ENCODE results near the gene CPPED1. TPM values are rescaled to one million over a fixed set of nuclear protein-coding genes. Genes with fewer than 3 reads are reported as not detected.
A peak's percentile ranks its signal among the peaks of the same experiment; 100 is the strongest.
"Not testable (repeated sequence)": the region's sequence is repeated elsewhere in the genome, so short reads cannot be mapped to it uniquely, and the experiment has no call there.

Gene CPPED1
- total and polyA plus RNA-seq, 2 donors from 2014 or later, result 29.7 to 41.1 TPM

GRCh38 chr16:12819126-12820117 is 15.7 kb upstream of the CPPED1 start:
- H3K4me3 ChIP-seq (ENCODE audit: low read length in 3 of 3), result no peak overlapping the region
- H3K9ac ChIP-seq (ENCODE audit: low read length in 3 of 3), result no peak overlapping the region
- no peaks in the 10 kb centered on the region for H3K9me3 ChIP-seq (ENCODE audit: control insufficient read depth in 2 of 3, insufficient read depth in 1 of 3, low read length in 3 of 3)
- no peaks in the 10 kb centered on the region for H3K27me3 ChIP-seq (ENCODE audit: control insufficient read depth, insufficient read depth, low read length)
- H3K36me3 ChIP-seq (ENCODE audit: control insufficient read depth in 2 of 3, insufficient read depth in 3 of 3, low read length in 3 of 3), result no peaks in the 10 kb centered on the region
- peak; percentile 83 for TF ChIP-seq CTCF (IDR thresholded peaks at IDR 0.05; ENCODE audit: borderline replicate concordance, extremely low read depth, insufficient read depth)
- H3K27ac ChIP-seq (ENCODE audit: low read depth in 2 of 2, low read length in 2 of 2), result no peak overlapping the region
- no peaks in the 10 kb centered on the region for H3K4me1 ChIP-seq (ENCODE audit: control insufficient read depth in 2 of 3, insufficient read depth in 2 of 3, low read depth in 1 of 3, low read length in 3 of 3)
- FAIRE-seq (no peak), DNase-seq (peak; percentile 57 to 83 (median 68))
- intact Hi-C loops (cut with DNase I), result no loop called here

- no peaks in the 10 kb centered on the region for H3K9me3 ChIP-seq (ENCODE audit: control insufficient read depth in 2 of 3, insufficient read depth in 1 of 3, low read length in 3 of 3)
- intact Hi-C loops (cut with DNase I), result no loop called here
- no peaks in the 10 kb centered on the region for H3K36me3 ChIP-seq (ENCODE audit: control insufficient read depth in 2 of 3, insufficient read depth in 3 of 3, low read length in 3 of 3)
- no peak overlapping the region for H3K9ac ChIP-seq (ENCODE audit: low read length in 3 of 3)
- H3K4me3 ChIP-seq (ENCODE audit: low read length in 3 of 3), result no peak overlapping the region
- H3K4me1 ChIP-seq (ENCODE audit: control insufficient read depth in 2 of 3, insufficient read depth in 2 of 3, low read depth in 1 of 3, low read length in 3 of 3), result no peaks in the 10 kb centered on the region
- FAIRE-seq, result no peak
- TF ChIP-seq CTCF (IDR thresholded peaks at IDR 0.05; ENCODE audit: borderline replicate concordance, extremely low read depth, insufficient read depth), result no peak
- no peaks in the 10 kb centered on the region for H3K27me3 ChIP-seq (ENCODE audit: control insufficient read depth, insufficient read depth, low read length)
- no peak for DNase-seq
- no peak overlapping the region for H3K27ac ChIP-seq (ENCODE audit: low read depth in 2 of 2, low read length in 2 of 2)
Measured at GRCh38 chr16:12818326-12818725, 14.6 kb upstream of the CPPED1 start.

- FAIRE-seq; H3K27me3 ChIP-seq (ENCODE audit: control insufficient read depth, insufficient read depth, low read length); intact Hi-C loops (cut with DNase I); H3K9me3 ChIP-seq (ENCODE audit: control insufficient read depth in 2 of 3, insufficient read depth in 1 of 3, low read length in 3 of 3); H3K36me3 ChIP-seq (ENCODE audit: control insufficient read depth in 2 of 3, insufficient read depth in 3 of 3, low read length in 3 of 3); H3K27ac ChIP-seq (ENCODE audit: low read depth in 2 of 2, low read length in 2 of 2); H3K4me3 ChIP-seq (ENCODE audit: low read length in 3 of 3); H3K9ac ChIP-seq (ENCODE audit: low read length in 3 of 3); H3K4me1 ChIP-seq (ENCODE audit: control insufficient read depth in 2 of 3, insufficient read depth in 2 of 3, low read depth in 1 of 3, low read length in 3 of 3): not testable (repeated sequence)
- DNase-seq, result peak in 1 of 5 donors; percentile 9
Measured at GRCh38 chr16:12816791-12817214, 13.1 kb upstream of the CPPED1 start.

GRCh38 chr16:12815361-12815760 is 11.7 kb upstream of the CPPED1 start:
- H3K9me3 ChIP-seq (ENCODE audit: control insufficient read depth in 2 of 3, insufficient read depth in 1 of 3, low read length in 3 of 3), result no peaks in the 10 kb centered on the region
- no peaks in the 10 kb centered on the region for H3K27me3 ChIP-seq (ENCODE audit: control insufficient read depth, insufficient read depth, low read length)
- no peak overlapping the region for H3K9ac ChIP-seq (ENCODE audit: low read length in 3 of 3)
- intact Hi-C loops (cut with DNase I), result no loop called here
- no peak overlapping the region for H3K27ac ChIP-seq (ENCODE audit: low read depth in 2 of 2, low read length in 2 of 2)
- H3K36me3 ChIP-seq (ENCODE audit: control insufficient read depth in 2 of 3, insufficient read depth in 3 of 3, low read length in 3 of 3), result no peaks in the 10 kb centered on the region
- no peak overlapping the region for H3K4me3 ChIP-seq (ENCODE audit: low read length in 3 of 3)
- no peak for TF ChIP-seq CTCF (IDR thresholded peaks at IDR 0.05; ENCODE audit: borderline replicate concordance, extremely low read depth, insufficient read depth)
- DNase-seq (no peak), FAIRE-seq (no peak)
- no peaks in the 10 kb centered on the region for H3K4me1 ChIP-seq (ENCODE audit: control insufficient read depth in 2 of 3, insufficient read depth in 2 of 3, low read depth in 1 of 3, low read length in 3 of 3)

GRCh38 chr16:12813734-12814133 is 10.0 kb upstream of the CPPED1 start:
- intact Hi-C loops (cut with DNase I); H3K4me1 ChIP-seq (ENCODE audit: control insufficient read depth in 2 of 3, insufficient read depth in 2 of 3, low read depth in 1 of 3, low read length in 3 of 3); FAIRE-seq; H3K9me3 ChIP-seq (ENCODE audit: control insufficient read depth in 2 of 3, insufficient read depth in 1 of 3, low read length in 3 of 3); H3K27me3 ChIP-seq (ENCODE audit: control insufficient read depth, insufficient read depth, low read length); DNase-seq; H3K27ac ChIP-seq (ENCODE audit: low read depth in 2 of 2, low read length in 2 of 2); H3K9ac ChIP-seq (ENCODE audit: low read length in 3 of 3); H3K36me3 ChIP-seq (ENCODE audit: control insufficient read depth in 2 of 3, insufficient read depth in 3 of 3, low read length in 3 of 3); H3K4me3 ChIP-seq (ENCODE audit: low read length in 3 of 3): not testable (repeated sequence)

GRCh38 chr16:12813321-12813720 is 9.6 kb upstream of the CPPED1 start:
- H3K27me3 ChIP-seq (ENCODE audit: control insufficient read depth, insufficient read depth, low read length); H3K9me3 ChIP-seq (ENCODE audit: control insufficient read depth in 2 of 3, insufficient read depth in 1 of 3, low read length in 3 of 3); H3K9ac ChIP-seq (ENCODE audit: low read length in 3 of 3); DNase-seq; H3K27ac ChIP-seq (ENCODE audit: low read depth in 2 of 2, low read length in 2 of 2); H3K4me1 ChIP-seq (ENCODE audit: control insufficient read depth in 2 of 3, insufficient read depth in 2 of 3, low read depth in 1 of 3, low read length in 3 of 3); FAIRE-seq; H3K36me3 ChIP-seq (ENCODE audit: control insufficient read depth in 2 of 3, insufficient read depth in 3 of 3, low read length in 3 of 3); H3K4me3 ChIP-seq (ENCODE audit: low read length in 3 of 3); intact Hi-C loops (cut with DNase I): not testable (repeated sequence)

Data from kidney (tissue), 14 donors.